SJCRH30 (cell line): ENCODE measurements around the gene PLCD1. TPM values are rescaled to one million over a fixed set of nuclear protein-coding genes. Genes with fewer than 3 reads are reported as not detected.

ENCODE experiments used
- DNase-seq, 2 experiments: peaks; one replicate each; pipeline ENCODE4 v3.0.0-alpha.2; 2015 to 2020
- H3K27ac ChIP-seq: fragments of 250-450 bp; sonication (Bioruptor Pico); 2 replicates; pipeline ENCODE4 v1.5.1; 2020; ENCODE audit warnings: mild to moderate bottlenecking, moderate library complexity
- H3K27me3 ChIP-seq: fragments of 250-450 bp; sonication (Bioruptor Pico); 2 replicates; pipeline ENCODE4 v1.5.1; 2020; ENCODE audit warnings: mild to moderate bottlenecking, moderate library complexity
- H3K36me3 ChIP-seq: fragments of 250-450 bp; sonication (Bioruptor Pico); 2 replicates; pipeline ENCODE4 v1.5.1; 2020; ENCODE audit warnings: mild to moderate bottlenecking, moderate library complexity
- H3K4me1 ChIP-seq: fragments of 250-450 bp; sonication (Bioruptor Pico); 2 replicates; pipeline ENCODE4 v1.5.1; 2020; ENCODE audit warnings: mild to moderate bottlenecking, moderate library complexity
- H3K4me3 ChIP-seq: fragments of 250-450 bp; sonication (Bioruptor Pico); 2 replicates; pipeline ENCODE4 v1.5.1; 2020; ENCODE audit warnings: mild to moderate bottlenecking, moderate library complexity
- H3K9me3 ChIP-seq: fragments of 250-450 bp; sonication (Bioruptor Pico); replicated peaks from 2 replicates; pipeline ENCODE4 v1.5.1; 2020; ENCODE audit warnings: mild to moderate bottlenecking, moderate library complexity
- total RNA-seq: library from RNA; depleted of rRNA; stranded (reverse); fragments of >200 nt; shearing (Covaris generic); gene quantifications from 2 replicates; pipeline ENCODE4 v1.2.3, GENCODE V29; 2014

Gene PLCD1
- total RNA-seq, 1 experiment from 2014 or later = 1.3 TPM

- H3K36me3 ChIP-seq = no peaks in the 10 kb centered on the region
- H3K4me3 ChIP-seq = peak overlapping the region; percentile 46
- no peak for DNase-seq
- H3K27ac ChIP-seq = no peak overlapping the region
- no peaks in the 10 kb centered on the region for H3K9me3 ChIP-seq
- H3K27me3 ChIP-seq = no peaks in the 10 kb centered on the region
- peaks cover 5% of the 10 kb centered on the region; the same call in 1 of the 2 replicates for H3K4me1 ChIP-seq
These were observed 651 bp downstream of the PLCD1 start for GRCh38 chr3:38028621-38029361.

- Histone ChIP-seq H3K4me3 (no peak overlapping the region), H3K9me3 (no peaks in the 10 kb centered on the region)
- DNase-seq = no peak
These were observed 1.7 kb downstream of the PLCD1 start for GRCh38 chr3:38027466-38028465.

GRCh38 chr3:38026856-38027255 lies 2.6 kb downstream of the PLCD1 start:
- Histone ChIP-seq H3K4me1 (peaks cover 5% of the 10 kb centered on the region; the same call in 1 of the 2 replicates), H3K36me3 (no peaks in the 10 kb centered on the region), H3K27me3 (no peaks in the 10 kb centered on the region), H3K27ac (no peak overlapping the region), H3K4me3 (no peak overlapping the region), H3K9me3 (no peaks in the 10 kb centered on the region)
- no peak for DNase-seq

More at GRCh38 chr3:38027466-38028465, 1.7 kb downstream of the PLCD1 start:
- no peak overlapping the region for H3K27ac ChIP-seq
- no peaks in the 10 kb centered on the region for H3K27me3 ChIP-seq
- no peaks in the 10 kb centered on the region for H3K36me3 ChIP-seq
- H3K4me1 ChIP-seq = peaks cover 5% of the 10 kb centered on the region; the same call in 1 of the 2 replicates

- Histone ChIP-seq H3K4me1 (peaks cover 5% of the 10 kb centered on the region; the same call in 1 of the 2 replicates), H3K4me3 (no peak overlapping the region), H3K27me3 (no peaks in the 10 kb centered on the region), H3K9me3 (no peaks in the 10 kb centered on the region), H3K36me3 (no peaks in the 10 kb centered on the region), H3K27ac (no peak overlapping the region)
- no peak for DNase-seq
These were observed 6.3 kb downstream of the PLCD1 start for GRCh38 chr3:38022896-38023709.

GRCh38 chr3:38022301-38022700 lies 7.1 kb downstream of the PLCD1 start:
- DNase-seq = no peak
- Histone ChIP-seq H3K36me3 (no peaks in the 10 kb centered on the region), H3K4me3 (no peak overlapping the region), H3K4me1 (peaks cover 5% of the 10 kb centered on the region; the same call in 1 of the 2 replicates), H3K27me3 (no peaks in the 10 kb centered on the region), H3K9me3 (no peaks in the 10 kb centered on the region), H3K27ac (no peak overlapping the region)

GRCh38 chr3:38021196-38021595 lies 8.2 kb downstream of the PLCD1 start:
- no peaks in the 10 kb centered on the region for H3K36me3 ChIP-seq
- no peaks in the 10 kb centered on the region for H3K9me3 ChIP-seq
- no peaks in the 10 kb centered on the region for H3K27me3 ChIP-seq
- no peak overlapping the region for H3K4me3 ChIP-seq
- DNase-seq = no peak
- H3K4me1 ChIP-seq = peaks cover 5% of the 10 kb centered on the region; the same call in 1 of the 2 replicates
- H3K27ac ChIP-seq = no peak overlapping the region

- H3K27me3 ChIP-seq = no peaks in the 10 kb centered on the region
- H3K36me3 ChIP-seq = no peaks in the 10 kb centered on the region
- no peak overlapping the region for H3K4me3 ChIP-seq
- no peak for DNase-seq
- H3K9me3 ChIP-seq = no peaks in the 10 kb centered on the region
- no peak overlapping the region for H3K27ac ChIP-seq
- H3K4me1 ChIP-seq = peaks cover under 1% of the 10 kb centered on the region; the same call in 1 of the 2 replicates
These were observed 9.1 kb downstream of the PLCD1 start for GRCh38 chr3:38020342-38020726.

- Histone ChIP-seq H3K4me3 (no peak overlapping the region), H3K9me3 (no peaks in the 10 kb centered on the region), H3K36me3 (no peaks in the 10 kb centered on the region), H3K27me3 (no peaks in the 10 kb centered on the region), H3K27ac (no peak overlapping the region), H3K4me1 (no peaks in the 10 kb centered on the region)
- DNase-seq = no peak
These were observed 9.6 kb downstream of the PLCD1 start for GRCh38 chr3:38019658-38020341.

- Histone ChIP-seq H3K36me3 (no peaks in the 10 kb centered on the region), H3K27ac (no peak overlapping the region), H3K4me3 (no peak overlapping the region), H3K27me3 (no peaks in the 10 kb centered on the region), H3K4me1 (no peaks in the 10 kb centered on the region), H3K9me3 (no peaks in the 10 kb centered on the region)
- no peak for DNase-seq
These were observed 10.9 kb downstream of the PLCD1 start for GRCh38 chr3:38018296-38019266.

GRCh38 chr3:38017445-38018295 lies 11.8 kb downstream of the PLCD1 start:
- Histone ChIP-seq H3K4me3 (no peak overlapping the region), H3K36me3 (no peaks in the 10 kb centered on the region), H3K27me3 (no peaks in the 10 kb centered on the region), H3K27ac (no peak overlapping the region), H3K4me1 (no peaks in the 10 kb centered on the region), H3K9me3 (no peaks in the 10 kb centered on the region)
- no peak for DNase-seq

- H3K9me3 ChIP-seq = no peaks in the 10 kb centered on the region
- H3K36me3 ChIP-seq = no peaks in the 10 kb centered on the region
- H3K27ac ChIP-seq = no peak overlapping the region
- no peak for DNase-seq
- H3K4me1 ChIP-seq = no peaks in the 10 kb centered on the region
- H3K4me3 ChIP-seq = no peak overlapping the region
- H3K27me3 ChIP-seq = no peaks in the 10 kb centered on the region
These were observed 12.5 kb downstream of the PLCD1 start for GRCh38 chr3:38016847-38017444.

GRCh38 chr3:38016410-38016809 lies 13.0 kb downstream of the PLCD1 start:
- no peak for DNase-seq

More at GRCh38 chr3:38016410-38016809, 13.0 kb downstream of the PLCD1 start:
- H3K27me3 ChIP-seq = no peaks in the 10 kb centered on the region
- no peaks in the 10 kb centered on the region for H3K36me3 ChIP-seq
- H3K9me3 ChIP-seq = no peaks in the 10 kb centered on the region
- no peak overlapping the region for H3K27ac ChIP-seq
- no peak overlapping the region for H3K4me3 ChIP-seq
- no peaks in the 10 kb centered on the region for H3K4me1 ChIP-seq
